Activated naive CD8-positive, alpha-beta T cell treated with anti-CD3 and anti-CD28 coated beads for 36 hours (primary cell): Measurements from ENCODE around the gene PRAMEF13. TPM values are rescaled to one million over a fixed set of nuclear protein-coding genes. Genes with fewer than 3 reads are reported as not detected.
"Not testable (repeated sequence)": the region's sequence is repeated elsewhere in the genome, so short reads cannot be mapped to it uniquely, and the experiment has no call there.

Source experiments
- DNase-seq: peaks from one replicate; pipeline ENCODE4 v3.0.0; 2021
- H3K27ac Mint-ChIP-seq: one replicate; pipeline ENCODE4 v1.8.0; 2022; ENCODE audit warnings: mild to moderate bottlenecking, moderate library complexity, mixed read lengths
- H3K27me3 Mint-ChIP-seq: one replicate; pipeline ENCODE4 v1.8.0; 2022; ENCODE audit warnings: mild to moderate bottlenecking, mixed read lengths
- H3K36me3 Mint-ChIP-seq: one replicate; pipeline ENCODE4 v1.8.0; 2021; ENCODE audit warnings: mild to moderate bottlenecking, mixed read lengths
- H3K4me1 Mint-ChIP-seq: one replicate; pipeline ENCODE4 v1.8.0; 2021; ENCODE audit warnings: mixed read lengths
- H3K4me3 Mint-ChIP-seq: one replicate; pipeline ENCODE4 v1.8.0; 2022; ENCODE audit warnings: mild to moderate bottlenecking, moderate library complexity, mixed read lengths
- H3K9me3 Mint-ChIP-seq: one replicate; pipeline ENCODE4 v1.8.0; 2022; ENCODE audit warnings: mixed read lengths
- total RNA-seq, 2 experiments: library from RNA; stranded (reverse); gene quantifications; one replicate each; pipeline ENCODE4 v1.2.3, GENCODE V29; 2021

PRAMEF13 gene, protein sequence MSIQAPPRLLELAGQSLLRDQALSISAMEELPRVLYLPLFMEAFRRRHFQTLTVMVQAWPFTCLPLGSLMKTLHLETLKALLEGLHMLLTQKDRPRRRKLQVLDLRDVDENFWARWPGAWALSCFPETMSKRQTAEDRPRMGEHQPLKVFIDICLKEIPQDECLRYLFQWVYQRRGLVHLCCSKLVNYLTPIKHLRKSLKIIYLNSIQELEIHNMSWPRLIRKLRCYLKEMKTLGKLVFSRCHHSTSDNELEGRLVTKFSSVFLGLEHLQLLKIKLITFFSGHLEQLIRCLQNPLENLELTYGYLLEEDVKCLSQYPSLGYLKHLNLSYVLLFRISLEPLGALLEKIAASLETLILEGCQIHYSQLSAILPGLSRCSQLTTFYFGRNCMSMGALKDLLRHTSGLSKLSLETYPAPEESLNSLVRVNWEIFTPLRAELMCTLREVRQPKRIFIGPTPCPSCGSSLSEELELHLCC
- total RNA-seq = not detected

GRCh38 chr1:13201309-13201708 is at the start of gene PRAMEF13:
TSS of gene PRAMEF13 (minus strand) at chr1:13201409. CDS start at chr1:13199589, 1,820 bp downstream.
- H3K27me3 Mint-ChIP-seq, DNase-seq, H3K27ac Mint-ChIP-seq: not testable (repeated sequence)

DNA sequence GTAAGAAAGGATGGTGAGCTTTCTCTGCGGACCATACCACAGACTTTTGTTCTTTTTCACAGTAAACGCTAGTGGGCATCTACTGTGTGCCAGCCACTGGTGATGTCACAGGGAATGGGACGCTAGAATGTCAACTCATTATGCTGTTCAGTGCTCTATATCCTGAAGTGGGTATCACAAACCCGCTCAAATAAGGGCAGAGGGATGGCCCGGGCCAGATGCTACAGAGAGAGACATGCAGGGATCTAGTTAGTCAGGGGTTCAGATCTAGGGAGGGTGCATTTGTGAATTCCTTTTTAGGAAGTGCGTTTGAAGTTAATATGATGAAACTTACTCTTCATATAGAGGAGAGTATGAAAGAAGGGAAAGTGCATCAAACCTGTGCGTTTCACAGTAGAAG is 45.9 kb upstream of the PRAMEF13 start:
- not testable (repeated sequence) for H3K4me1 Mint-ChIP-seq, H3K9me3 Mint-ChIP-seq, H3K36me3 Mint-ChIP-seq, H3K27ac Mint-ChIP-seq, H3K4me3 Mint-ChIP-seq, DNase-seq, H3K27me3 Mint-ChIP-seq

More at GRCh38 chr1:13201309-13201708, at the start of gene PRAMEF13:
- not testable (repeated sequence) for H3K36me3 Mint-ChIP-seq, H3K4me1 Mint-ChIP-seq, H3K9me3 Mint-ChIP-seq, H3K4me3 Mint-ChIP-seq

DNA sequence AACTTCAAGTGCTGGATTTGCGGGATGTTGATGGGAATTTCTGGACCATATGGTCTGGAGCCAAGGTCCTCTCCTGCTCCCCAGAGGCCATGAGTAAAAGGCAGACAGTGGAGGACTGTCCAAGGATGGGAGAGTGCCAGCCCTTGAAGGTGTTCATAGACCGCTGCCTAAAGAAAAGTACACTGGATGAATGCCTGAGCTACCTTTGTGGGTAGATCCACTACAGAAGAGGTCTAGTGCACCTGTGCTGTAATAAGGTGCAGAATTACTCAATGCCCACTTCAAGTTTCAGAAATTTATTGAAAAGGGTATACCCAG is 45.3 kb upstream of the PRAMEF13 start:
- H3K4me3 Mint-ChIP-seq, H3K27ac Mint-ChIP-seq, H3K9me3 Mint-ChIP-seq: not testable (repeated sequence)

DNA sequence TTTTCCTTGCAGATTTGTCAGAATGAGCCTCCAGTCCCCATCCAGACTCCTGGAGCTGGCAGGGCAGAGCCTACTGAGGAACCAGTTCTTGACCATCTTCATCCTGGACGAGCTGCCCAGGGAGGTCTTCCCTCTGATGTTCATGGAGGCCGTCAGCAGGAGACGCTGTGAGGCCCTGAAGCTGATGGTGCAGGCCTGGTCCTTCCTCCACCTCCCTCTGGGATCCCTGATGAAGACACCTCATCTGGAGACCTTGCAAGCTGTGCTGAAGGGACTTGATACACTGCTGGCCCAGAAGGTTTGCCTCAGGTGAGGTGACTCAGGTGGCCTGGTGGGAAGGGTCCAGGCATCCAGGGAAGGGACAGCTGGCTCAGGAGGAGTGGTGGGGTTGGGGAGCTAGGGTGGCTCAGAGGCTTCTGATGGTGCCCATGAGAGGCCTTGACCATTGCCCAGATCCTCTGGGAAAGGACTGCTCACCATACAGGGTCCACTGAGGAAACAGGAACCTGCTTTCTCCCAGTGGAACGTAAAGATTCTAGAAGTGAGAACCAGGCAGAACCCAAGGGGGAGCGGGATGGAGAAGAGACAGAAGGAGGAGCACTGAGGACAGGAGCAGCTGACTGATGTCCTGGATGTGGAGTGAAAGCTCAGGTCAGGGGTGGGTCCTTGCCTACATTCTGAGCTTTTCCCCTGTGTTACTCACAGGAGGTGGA is 44.8 kb upstream of the PRAMEF13 start:
- not testable (repeated sequence) for H3K4me1 Mint-ChIP-seq, H3K27me3 Mint-ChIP-seq, H3K4me3 Mint-ChIP-seq, DNase-seq, H3K36me3 Mint-ChIP-seq, H3K9me3 Mint-ChIP-seq, H3K27ac Mint-ChIP-seq

More for the DNA sequence above, 45.3 kb upstream of the PRAMEF13 start:
- not testable (repeated sequence) for H3K27me3 Mint-ChIP-seq, H3K36me3 Mint-ChIP-seq, DNase-seq, H3K4me1 Mint-ChIP-seq

GRCh38 chr1:13243536-13244263 is 42.5 kb upstream of the PRAMEF13 start:
- H3K27me3 Mint-ChIP-seq, H3K9me3 Mint-ChIP-seq, H3K27ac Mint-ChIP-seq, DNase-seq, H3K4me3 Mint-ChIP-seq, H3K4me1 Mint-ChIP-seq, H3K36me3 Mint-ChIP-seq: not testable (repeated sequence)

GRCh38 chr1:13239633-13240032 is 38.4 kb upstream of the PRAMEF13 start:
- H3K4me3 Mint-ChIP-seq, H3K27ac Mint-ChIP-seq, DNase-seq, H3K4me1 Mint-ChIP-seq, H3K36me3 Mint-ChIP-seq, H3K27me3 Mint-ChIP-seq, H3K9me3 Mint-ChIP-seq: not testable (repeated sequence)

- H3K27ac Mint-ChIP-seq, H3K4me1 Mint-ChIP-seq, DNase-seq, H3K4me3 Mint-ChIP-seq, H3K9me3 Mint-ChIP-seq, H3K36me3 Mint-ChIP-seq: not testable (repeated sequence)
- peaks cover 18% of the 10 kb centered on the region for H3K27me3 Mint-ChIP-seq
Observed at GRCh38 chr1:13237572-13237971, 36.4 kb upstream of the PRAMEF13 start.

DNA sequence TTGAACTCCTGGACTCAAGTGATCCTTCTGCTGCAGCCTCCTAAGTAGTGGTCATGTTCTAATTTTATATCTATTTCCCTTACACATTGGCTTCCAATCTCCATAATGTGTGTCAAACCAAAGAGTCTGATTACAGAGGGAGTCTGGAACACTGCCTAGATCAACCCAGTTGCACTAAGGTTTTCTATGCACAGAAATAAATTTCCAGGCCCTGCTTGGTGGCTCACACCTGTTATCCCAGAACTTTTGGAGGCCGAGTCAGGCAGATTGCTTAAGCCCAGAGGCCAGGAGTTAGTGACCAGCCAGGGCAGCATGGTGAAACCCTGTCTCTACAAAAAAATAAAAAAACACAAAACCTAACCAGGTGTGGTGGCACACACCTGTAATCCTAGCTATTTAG is 32.8 kb upstream of the PRAMEF13 start:
- not testable (repeated sequence) for H3K9me3 Mint-ChIP-seq, H3K4me1 Mint-ChIP-seq, H3K4me3 Mint-ChIP-seq, DNase-seq, H3K36me3 Mint-ChIP-seq, H3K27ac Mint-ChIP-seq
- H3K27me3 Mint-ChIP-seq = peaks cover 18% of the 10 kb centered on the region

GRCh38 chr1:13232056-13232455 is 30.8 kb upstream of the PRAMEF13 start:
- not testable (repeated sequence) for H3K27ac Mint-ChIP-seq, H3K4me3 Mint-ChIP-seq, H3K9me3 Mint-ChIP-seq, H3K4me1 Mint-ChIP-seq, DNase-seq, H3K36me3 Mint-ChIP-seq
- peaks cover 22% of the 10 kb centered on the region for H3K27me3 Mint-ChIP-seq

GRCh38 chr1:13231061-13231750 is 30.0 kb upstream of the PRAMEF13 start:
- H3K36me3 Mint-ChIP-seq, H3K9me3 Mint-ChIP-seq, H3K4me1 Mint-ChIP-seq, DNase-seq, H3K27ac Mint-ChIP-seq, H3K4me3 Mint-ChIP-seq: not testable (repeated sequence)
- peaks cover 22% of the 10 kb centered on the region for H3K27me3 Mint-ChIP-seq

- not testable (repeated sequence) for H3K4me3 Mint-ChIP-seq, H3K36me3 Mint-ChIP-seq, H3K4me1 Mint-ChIP-seq, DNase-seq, H3K9me3 Mint-ChIP-seq, H3K27ac Mint-ChIP-seq
- H3K27me3 Mint-ChIP-seq = peaks cover 22% of the 10 kb centered on the region
Observed at GRCh38 chr1:13230601-13231000, 29.4 kb upstream of the PRAMEF13 start.

DNA sequence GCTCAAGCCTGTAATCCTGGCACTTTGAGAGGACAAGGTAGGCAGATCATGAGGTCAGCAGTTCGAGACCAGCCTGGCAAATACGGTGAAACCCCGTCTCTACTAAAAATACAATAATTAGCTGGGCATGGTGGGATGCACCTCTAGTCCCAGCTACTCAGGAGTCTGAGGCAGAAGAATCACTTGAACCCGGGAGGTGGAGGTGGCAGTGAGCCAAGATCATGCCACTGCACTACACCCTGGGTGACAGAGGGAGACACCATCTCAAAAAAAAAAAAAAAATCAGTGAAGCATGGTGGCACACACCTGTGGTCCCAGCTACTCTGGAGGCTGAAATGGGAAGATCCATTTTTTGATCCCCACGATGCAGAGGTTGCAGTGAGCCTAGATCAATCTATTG is 28.9 kb upstream of the PRAMEF13 start:
- H3K27me3 Mint-ChIP-seq = peaks cover 22% of the 10 kb centered on the region
- not testable (repeated sequence) for H3K27ac Mint-ChIP-seq, H3K4me3 Mint-ChIP-seq, H3K9me3 Mint-ChIP-seq, H3K4me1 Mint-ChIP-seq, H3K36me3 Mint-ChIP-seq, DNase-seq

- Mint-ChIP-seq H3K4me3 (no peak overlapping the region), H3K27ac (no peak overlapping the region), H3K4me1 (no peaks in the 10 kb centered on the region), H3K9me3 (no peaks in the 10 kb centered on the region), H3K36me3 (no peaks in the 10 kb centered on the region), H3K27me3 (peaks cover 10% of the 10 kb centered on the region)
- peak; percentile 21 for DNase-seq
Observed at GRCh38 chr1:13228343-13228781, 27.2 kb upstream of the PRAMEF13 start.

- not testable (repeated sequence) for H3K27me3 Mint-ChIP-seq, H3K4me1 Mint-ChIP-seq, H3K36me3 Mint-ChIP-seq, H3K27ac Mint-ChIP-seq, H3K9me3 Mint-ChIP-seq, H3K4me3 Mint-ChIP-seq, DNase-seq
Observed at GRCh38 chr1:13227271-13228055, 26.3 kb upstream of the PRAMEF13 start.
